CD4-positive, alpha-beta T cell (primary cell): ENCODE results near the gene LTBP2. TPM values are rescaled to one million over a fixed set of nuclear protein-coding genes. Genes with fewer than 3 reads are reported as not detected.

Source experiments
- ATAC-seq: fragments of 200-7000 bp; cut with Tn5 transposase; one replicate; pipeline ENCODE4 v1.10.0; 2022; ENCODE audit warnings: mild to moderate bottlenecking; ENCODE audit not compliant: poor library complexity
- CTCF ChIA-PET: fragments of 350-600 bp; sonication (Branson Sonifier 250); formaldehyde crosslinking; loops from one replicate; lab custom pipeline; 2021; ENCODE audit warnings: antibody characterized with exemption, inconsistent platforms; lab: Charles Lee
- POLR2A ChIA-PET: fragments of 350-600 bp; sonication (Branson Sonifier 250); formaldehyde crosslinking; loops from one replicate; lab custom pipeline; 2021; ENCODE audit warnings: antibody characterized with exemption, inconsistent platforms; lab: Charles Lee
- DNase-seq, 14 experiments: peaks; one replicate each; pipeline ENCODE4 v3.0.0-alpha.2; 2013 to 2020; ENCODE audit warnings: mixed read lengths in 2 of 14
- H3K27ac ChIP-seq, 2 donors: one replicate each; pipeline versions ENCODE4 v1.5.1 to v1.7.0; 2013; ENCODE audit warnings: low read length in 2 of 2, low read depth in 1 of 2, mild to moderate bottlenecking in 1 of 2
- H3K27me3 ChIP-seq, 2 experiments: 1 replicate in 1 of 2; 2 replicates in 1 of 2; pipeline versions ENCODE4 v1.6.1 to v1.7.0; 2013; ENCODE audit warnings: low read length in 2 of 2, control low read depth in 1 of 2, mild to moderate bottlenecking in 1 of 2, moderate library complexity in 1 of 2; ENCODE audit not compliant: insufficient read depth in 2 of 2, control insufficient read depth in 1 of 2
- H3K36me3 ChIP-seq: one replicate; pipeline ENCODE4 v1.6.1; 2013; ENCODE audit warnings: low read length, control low read depth; ENCODE audit not compliant: insufficient read depth
- H3K4me1 ChIP-seq: one replicate; pipeline ENCODE4 v1.6.1; 2013; ENCODE audit warnings: low read length, control low read depth; ENCODE audit not compliant: insufficient read depth
- H3K4me3 ChIP-seq: one replicate; pipeline ENCODE4 v1.5.1; 2013; ENCODE audit warnings: mild to moderate bottlenecking, low read length, moderate library complexity
- H3K9me3 ChIP-seq, 2 experiments: 1 replicate in 1 of 2; 2 replicates in 1 of 2; pipeline versions ENCODE4 v1.6.1 to v1.7.0; 2013; ENCODE audit warnings: low read length in 2 of 2, mild to moderate bottlenecking in 2 of 2, control low read depth in 1 of 2, moderate library complexity in 1 of 2; ENCODE audit not compliant: control insufficient read depth in 1 of 2, insufficient read depth in 1 of 2
- H3K27ac Mint-ChIP-seq: one replicate; pipeline ENCODE4 v1.8.0; 2020; ENCODE audit warnings: mixed read lengths
- H3K27me3 Mint-ChIP-seq: one replicate; pipeline ENCODE4 v1.8.0; 2021; ENCODE audit warnings: mixed read lengths
- H3K36me3 Mint-ChIP-seq: one replicate; pipeline ENCODE4 v1.8.0; 2021; ENCODE audit warnings: low read depth, mixed read lengths
- H3K4me1 Mint-ChIP-seq: one replicate; pipeline ENCODE4 v1.8.0; 2021; ENCODE audit warnings: low read depth, mixed read lengths
- H3K4me3 Mint-ChIP-seq: one replicate; pipeline ENCODE4 v1.8.0; 2020; ENCODE audit warnings: mild to moderate bottlenecking, mixed read lengths
- H3K9me3 Mint-ChIP-seq: one replicate; pipeline ENCODE4 v1.8.0; 2020; ENCODE audit warnings: mixed read lengths
- CTCF ChIP-seq: fragments of 200-600 bp; IDR thresholded peaks from one replicate; pipeline ENCODE4 v1.8.0; 2022; ENCODE audit warnings: antibody characterized with exemption, mild to moderate bottlenecking
- intact Hi-C, 2 experiments: fragments of 100-400 bp; cut with DNase I in 1 of 2; cut with micrococcal nuclease in 1 of 2; formaldehyde crosslinking; loops; one replicate each; pipeline versions ENCODE4 v1.15.1 to v1.9.0; 2023 to 2025; cut with DNase I, micrococcal nuclease
- total RNA-seq, 174 experiments: library from RNA in 2 of 174; stranded (reverse) in 2 of 174; gene quantifications; one replicate each; pipeline ENCODE4 v1.2.3 and lab custom pipeline; 2021 to 2026

The LTBP2 gene
- total RNA-seq, 2 experiments from 2014 or later = 0.45 to 0.47 TPM

DNA sequence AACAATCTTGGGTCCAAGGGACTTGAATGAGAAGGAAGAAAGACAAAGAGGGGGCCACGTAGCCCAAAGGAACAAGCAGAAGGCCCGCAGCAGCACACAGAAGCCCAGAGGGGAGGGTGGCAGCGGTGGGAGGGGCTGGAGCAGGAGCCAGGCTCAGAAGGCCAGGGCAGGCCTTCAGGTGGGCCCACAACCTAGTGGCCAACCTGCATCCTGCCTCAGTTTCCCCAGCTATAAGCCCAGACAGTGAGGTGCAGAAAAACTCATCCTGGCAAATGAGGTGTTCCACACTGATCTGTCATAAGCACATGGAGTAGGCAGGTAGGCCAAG lies 34.1 kb downstream of the LTBP2 start:
- H3K4me1 ChIP-seq = peaks cover 31% of the 10 kb centered on the region
- TF ChIP-seq CTCF = no peak
- DNase-seq (no peak), ATAC-seq (no peak)
- H3K36me3 ChIP-seq = no peaks in the 10 kb centered on the region
- no peaks in the 10 kb centered on the region for H3K27me3 Mint-ChIP-seq
- intact Hi-C loops = no loop called here
- H3K27ac ChIP-seq = no peak overlapping the region
- CTCF ChIA-PET = no interaction called here
- no peaks in the 10 kb centered on the region for H3K36me3 Mint-ChIP-seq
- no peak overlapping the region for H3K4me3 Mint-ChIP-seq
- peaks cover 0 to 2% of the 10 kb centered on the region in 2 experiments for H3K27me3 ChIP-seq
- H3K9me3 Mint-ChIP-seq = no peaks in the 10 kb centered on the region
- POLR2A ChIA-PET = no interaction called here
- no peak overlapping the region for H3K27ac Mint-ChIP-seq
- peaks cover 24% of the 10 kb centered on the region for H3K4me1 Mint-ChIP-seq
- no peak overlapping the region for H3K4me3 ChIP-seq
- no peaks in the 10 kb centered on the region for H3K9me3 ChIP-seq

- Histone ChIP-seq H3K36me3 (no peaks in the 10 kb centered on the region), H3K9me3 (no peaks in the 10 kb centered on the region), H3K4me1 (peaks cover 37% of the 10 kb centered on the region), H3K27me3 (peaks cover 0 to 2% of the 10 kb centered on the region in 2 experiments), H3K4me3 (no peak overlapping the region), H3K27ac (no peak overlapping the region)
- ChIA-PET POLR2A (no interaction called here), CTCF (no interaction called here)
- no peak for TF ChIP-seq CTCF
- intact Hi-C loops = no loop called here
- no peak for ATAC-seq
- Mint-ChIP-seq H3K27ac (no peak overlapping the region), H3K9me3 (no peaks in the 10 kb centered on the region), H3K36me3 (no peaks in the 10 kb centered on the region), H3K27me3 (no peaks in the 10 kb centered on the region), H3K4me1 (peaks cover 29% of the 10 kb centered on the region), H3K4me3 (no peak overlapping the region)
- DNase-seq = no peak
These were observed 34.6 kb downstream of the LTBP2 start for GRCh38 chr14:74577247-74577947.

DNA sequence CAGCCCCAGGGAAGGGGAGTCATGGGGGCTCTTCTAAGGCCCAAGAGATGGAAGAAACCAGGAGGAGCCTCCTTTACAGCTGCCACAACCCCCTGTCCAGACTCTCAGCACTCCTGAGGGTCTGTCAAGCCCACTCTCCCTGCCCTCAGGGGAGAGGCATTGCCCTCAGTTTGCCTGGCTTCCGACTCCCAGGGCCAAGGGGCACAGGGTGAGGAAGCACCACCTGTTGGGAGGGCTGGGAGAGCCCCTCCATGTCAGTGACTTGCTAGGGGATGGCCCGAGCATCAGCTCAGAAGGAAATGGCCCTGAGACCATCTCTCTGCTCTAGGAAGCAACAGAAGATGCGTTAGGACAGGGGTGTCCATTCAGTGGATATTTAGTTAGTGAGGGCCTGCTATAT lies 36.1 kb downstream of the LTBP2 start:
- no peak overlapping the region for H3K27ac ChIP-seq
- no peaks in the 10 kb centered on the region for H3K9me3 ChIP-seq
- TF ChIP-seq CTCF = no peak
- POLR2A ChIA-PET = no interaction called here
- Mint-ChIP-seq H3K9me3 (no peaks in the 10 kb centered on the region), H3K27ac (no peak overlapping the region), H3K4me1 (peaks cover 40% of the 10 kb centered on the region), H3K4me3 (no peak overlapping the region), H3K36me3 (no peaks in the 10 kb centered on the region), H3K27me3 (peaks cover 5% of the 10 kb centered on the region)
- no peak overlapping the region for H3K4me3 ChIP-seq
- no peaks in the 10 kb centered on the region for H3K36me3 ChIP-seq
- intact Hi-C loops = no loop called here
- DNase-seq (no peak), ATAC-seq (no peak)
- H3K27me3 ChIP-seq = peaks cover 0 to 2% of the 10 kb centered on the region in 2 experiments
- H3K4me1 ChIP-seq = peaks cover 51% of the 10 kb centered on the region
- CTCF ChIA-PET = no interaction called here
